GM10248 (cell line): ENCODE results near the gene CNTF.

ENCODE experiments used
- CTCF ChIA-PET: fragments of 300-600 bp; sonication (Branson Sonifier 250); formaldehyde crosslinking; extraction: SDS; loops from one replicate; lab custom pipeline; 2021; ENCODE audit warnings: antibody characterized with exemption; lab: Yijun Ruan, JAX
- POLR2A ChIA-PET: fragments of 350-650 bp; sonication (Branson Sonifier 250); formaldehyde crosslinking; extraction: SDS; loops from one replicate; lab custom pipeline; 2020; ENCODE audit warnings: antibody characterized with exemption; lab: Yijun Ruan, JAX
- DNase-seq: peaks from one replicate; pipeline ENCODE4 v3.0.0; 2012; ENCODE audit errors: extremely low spot score
- CTCF ChIP-seq: IDR thresholded peaks from 2 replicates; pipeline ENCODE4 v1.5.1; 2012; ENCODE audit warnings: mild to moderate bottlenecking, low read depth; ENCODE audit errors: extremely low read depth, missing control alignments, control extremely low read depth

CNTF gene

GRCh38 chr11:58615559-58615958 is 6.9 kb upstream of the CNTF start:
- no peak for TF ChIP-seq CTCF
- ChIA-PET CTCF (interaction anchor here (1.0 kb wide), 1 partner anchor 11 kb away, joined by 3 read pairs; no protein-coding TSS in a partner anchor), POLR2A (no interaction called here)
- no peak for DNase-seq

GRCh38 chr11:58616594-58616993 is 5.9 kb upstream of the CNTF start:
- CTCF ChIA-PET = interaction anchor here (2.3 kb wide), 1 partner anchor 13 kb away, joined by 10 read pairs; no protein-coding TSS in a partner anchor
- DNase-seq = no peak
- no peak for TF ChIP-seq CTCF
- POLR2A ChIA-PET = no interaction called here

GRCh38 chr11:58617976-58618557 is 4.4 kb upstream of the CNTF start:
- ChIA-PET POLR2A (no interaction called here), CTCF (interaction anchor here (0.6 to 2.3 kb wide), 11 partner anchors 8 to 65 kb away, joined by 3 to 10 read pairs (median 4); partner anchors contain the start of gene LPXN)
- TF ChIP-seq CTCF = peak; percentile 46
- DNase-seq = no peak

- ChIA-PET CTCF (interaction anchor here (0.8 to 2.6 kb wide), 11 partner anchors 10 to 536 kb away, joined by 3 to 25 read pairs (median 3); no protein-coding TSS in a partner anchor), POLR2A (no interaction called here)
- DNase-seq = no peak
- no peak for TF ChIP-seq CTCF
Observed at GRCh38 chr11:58621586-58622262, 741 bp upstream of the CNTF start.

GRCh38 chr11:58625086-58625485 is 2.6 kb downstream of the CNTF start:
- no peak for DNase-seq
- no peak for TF ChIP-seq CTCF
- POLR2A ChIA-PET = no interaction called here
- CTCF ChIA-PET = interaction anchor here (1.0 kb wide), 1 partner anchor 57 kb away, joined by 3 read pairs; no protein-coding TSS in a partner anchor

- DNase-seq = no peak
- TF ChIP-seq CTCF = no peak
- ChIA-PET POLR2A (interaction anchor here (0.6 kb wide), 1 partner anchor 53 kb away, joined by 3 read pairs; no protein-coding TSS in a partner anchor), CTCF (interaction anchor here (0.6 to 1.6 kb wide), 4 partner anchors 8 to 42 kb away, joined by 3 to 4 read pairs (median 3); no protein-coding TSS in a partner anchor)
Observed at GRCh38 chr11:58625826-58626460, 3.5 kb downstream of the CNTF start.
